ENCODE results near the gene CDH23.

The CDH23 gene

GRCh38 chr10:71391701-71392100 lies 5.0 kb upstream of the CDH23 start:
- TF ChIP-seq CTCF (IDR thresholded peaks at IDR 0.05; ENCODE audit: borderline replicate concordance, insufficient read depth, low read depth, low read length): no peak
- H3K4me3 ChIP-seq (ENCODE audit: low read depth, low read length): no peak overlapping the region

- H3K4me3 ChIP-seq (ENCODE audit: low read depth, low read length): no peak overlapping the region
- no peak for TF ChIP-seq CTCF (IDR thresholded peaks at IDR 0.05; ENCODE audit: borderline replicate concordance, insufficient read depth, low read depth, low read length)
These were observed 4.4 kb upstream of the CDH23 start for GRCh38 chr10:71392292-71392691.

- TF ChIP-seq CTCF (IDR thresholded peaks at IDR 0.05; ENCODE audit: borderline replicate concordance, insufficient read depth, low read depth, low read length): no peak
- no peak overlapping the region for H3K4me3 ChIP-seq (ENCODE audit: low read depth, low read length)
These were observed 3.6 kb upstream of the CDH23 start for GRCh38 chr10:71392791-71393781.

GRCh38 chr10:71393841-71394475 lies 2.8 kb upstream of the CDH23 start:
- H3K4me3 ChIP-seq (ENCODE audit: low read depth, low read length): no peak overlapping the region
- TF ChIP-seq CTCF (IDR thresholded peaks at IDR 0.05; ENCODE audit: borderline replicate concordance, insufficient read depth, low read depth, low read length): no peak

GRCh38 chr10:71394926-71395562 lies 1.7 kb upstream of the CDH23 start:
- H3K4me3 ChIP-seq (ENCODE audit: low read depth, low read length): no peak overlapping the region
- no peak for TF ChIP-seq CTCF (IDR thresholded peaks at IDR 0.05; ENCODE audit: borderline replicate concordance, insufficient read depth, low read depth, low read length)

- no peak for TF ChIP-seq CTCF (IDR thresholded peaks at IDR 0.05; ENCODE audit: borderline replicate concordance, insufficient read depth, low read depth, low read length)
- H3K4me3 ChIP-seq (ENCODE audit: low read depth, low read length): no peak overlapping the region
These were observed 1.1 kb upstream of the CDH23 start for GRCh38 chr10:71395621-71396020.

Measured in GM12875 (cell line).